ENCODE results near the gene SDCCAG8.

GRCh38 chr1:243216741-243217140 lies 39.1 kb upstream of the SDCCAG8 start:
- TF ChIP-seq MZF1 (tag by site-specific recombination; IDR thresholded peaks at IDR 0.05; ENCODE audit: borderline replicate concordance): no peak
- TF ChIP-seq PRDM6 (tag by site-specific recombination; IDR thresholded peaks at IDR 0.05): no peak
- TF ChIP-seq KLF16 (tag by site-specific recombination; IDR thresholded peaks at IDR 0.05): no peak
- TF ChIP-seq CTCF (tag by site-specific recombination; IDR thresholded peaks at IDR 0.05): no peak
- no peak for TF ChIP-seq ZNF24 (tag by site-specific recombination; IDR thresholded peaks at IDR 0.05)
- TF ChIP-seq YY1 (tag by site-specific recombination; IDR thresholded peaks at IDR 0.05): no peak
- TF ChIP-seq REST (tag by site-specific recombination; IDR thresholded peaks at IDR 0.05): no peak
- no peak for TF ChIP-seq ZNF639 (tag by site-specific recombination; IDR thresholded peaks at IDR 0.05)
- TF ChIP-seq ZNF10 (tag by site-specific recombination; IDR thresholded peaks at IDR 0.05): no peak
- TF ChIP-seq ZNF513 (tag by site-specific recombination; IDR thresholded peaks at IDR 0.05): no peak
- no peak for TF ChIP-seq ZNF585B (tag by site-specific recombination; IDR thresholded peaks at IDR 0.05)
- TF ChIP-seq PBX3 (CRISPR knock-in tag; IDR thresholded peaks at IDR 0.05): no peak
- no peak for TF ChIP-seq GLIS1 (tag by site-specific recombination; IDR thresholded peaks at IDR 0.05)

All from HEK293 (cell line).